H1 (cell line): ENCODE results near the gene VEGFD. TPM values are rescaled to one million over a fixed set of nuclear protein-coding genes. Genes with fewer than 3 reads are reported as not detected.

Experiments
- CTCF ChIA-PET: fragments of 300-600 bp; sonication (Branson Sonifier 250); formaldehyde crosslinking; loops from one replicate; lab custom pipeline; 2021; ENCODE audit not compliant: partially characterized antibody; lab: Charles Lee
- POLR2A ChIA-PET: fragments of 300-600 bp; sonication (Branson Sonifier 250); formaldehyde crosslinking; loops from one replicate; lab custom pipeline; 2021; ENCODE audit warnings: inconsistent platforms; ENCODE audit not compliant: partially characterized antibody; lab: Charles Lee
- DNase-seq, 2 experiments: peaks; one replicate each; pipeline versions ENCODE4 v3.0.0 to v3.0.0-alpha.2; 2010 to 2022; ENCODE audit warnings: low spot score in 2 of 2, low read depth in 1 of 2, mixed read lengths in 1 of 2
- FAIRE-seq: peaks from 2 replicates; lab custom pipeline; 2011; peaks lifted over from hg19 to GRCh38; lab: Jason Lieb, UNC
- H2AFZ ChIP-seq: 2 replicates; pipeline ENCODE4 v1.8.1; 2012; ENCODE audit warnings: low read length, inconsistent platforms
- H2AK5ac ChIP-seq: 2 replicates; pipeline ENCODE4 v1.6.1; 2013; ENCODE audit warnings: low read depth, low read length
- H2BK120ac ChIP-seq: replicated peaks from 2 replicates; pipeline ENCODE3; 2013; ENCODE audit warnings: low read depth, low read length, inconsistent platforms
- H2BK12ac ChIP-seq: 2 replicates; pipeline ENCODE4 v1.6.1; 2013; ENCODE audit warnings: low read depth, low read length
- H2BK15ac ChIP-seq: 2 replicates; pipeline ENCODE4 v1.6.1; 2013; ENCODE audit warnings: low read length
- H2BK20ac ChIP-seq: 2 replicates; pipeline ENCODE4 v1.6.1; 2013; ENCODE audit warnings: low read length
- H2BK5ac ChIP-seq: 2 replicates; pipeline ENCODE4 v1.6.1; 2013; ENCODE audit warnings: low read depth, low read length
- H3K14ac ChIP-seq: 2 replicates; pipeline ENCODE4 v1.6.1; 2013; ENCODE audit warnings: inconsistent platforms; ENCODE audit not compliant: insufficient read length
- H3K18ac ChIP-seq: 2 replicates; pipeline ENCODE4 v1.6.1; 2013; ENCODE audit warnings: low read length; ENCODE audit errors: extremely low read depth
- H3K23ac ChIP-seq: 2 replicates; pipeline ENCODE4 v1.6.1; 2013; ENCODE audit warnings: inconsistent platforms; ENCODE audit not compliant: insufficient read length
- H3K23me2 ChIP-seq: 2 replicates; pipeline ENCODE4 v1.6.1; 2013; ENCODE audit warnings: low read depth, low read length
- H3K27ac ChIP-seq: 2 replicates; pipeline ENCODE4 v1.6.1; 2011; ENCODE audit warnings: low read depth, low read length, inconsistent platforms
- H3K27me3 ChIP-seq, 4 experiments: replicated peaks in 1 of 4; 1 replicate in 1 of 4; 2 replicates in 3 of 4; pipeline versions ENCODE4 v1.6.1 to v1.8.1; 2011 to 2013; ENCODE audit warnings: low read length in 3 of 4, mild to moderate bottlenecking in 3 of 4, inconsistent platforms in 2 of 4, mixed read lengths in 2 of 4, moderate library complexity in 1 of 4; ENCODE audit not compliant: control insufficient read depth in 3 of 4, insufficient read depth in 3 of 4; ENCODE audit errors: extremely low read depth in 1 of 4
- H3K36me3 ChIP-seq, 4 experiments: 2 replicates each; pipeline versions ENCODE4 v1.6.1 to v1.8.1; 2011 to 2013; ENCODE audit warnings: mild to moderate bottlenecking in 4 of 4, low read length in 3 of 4, moderate library complexity in 2 of 4, control low read depth in 1 of 4, inconsistent platforms in 1 of 4; ENCODE audit not compliant: insufficient read depth in 4 of 4, control insufficient read depth in 2 of 4
- H3K4ac ChIP-seq: replicated peaks from 2 replicates; pipeline ENCODE3; 2013; ENCODE audit warnings: low read length, low read depth, mixed read lengths, inconsistent platforms; ENCODE audit not compliant: insufficient read length
- H3K4me1 ChIP-seq, 4 experiments: replicated peaks in 1 of 4; 1 replicate in 1 of 4; 2 replicates in 3 of 4; pipeline versions ENCODE4 v1.6.1 to v1.8.1; 2011 to 2013; ENCODE audit warnings: low read length in 3 of 4, inconsistent platforms in 2 of 4, mixed read lengths in 1 of 4; ENCODE audit not compliant: insufficient read depth in 4 of 4, control insufficient read depth in 3 of 4
- H3K4me2 ChIP-seq, 2 experiments: 2 replicates each; pipeline versions ENCODE4 v1.6.1 to v1.8.1; 2011 to 2013; ENCODE audit warnings: low read depth in 2 of 2, low read length in 2 of 2, control low read depth in 1 of 2, inconsistent platforms in 1 of 2, mild to moderate bottlenecking in 1 of 2; ENCODE audit not compliant: insufficient read depth in 1 of 2
- H3K4me3 ChIP-seq, 4 experiments: fragments of 200-600, 300-600 bp in 1 of 4; sonication (generic), shearing (Covaris generic), sonication (Bioruptor Twin) in 1 of 4; 2 replicates each; pipeline versions ENCODE4 v1.5.1 to v1.8.1; 2011 to 2016; ENCODE audit warnings: low read length in 4 of 4, low read depth in 3 of 4, control low read depth in 2 of 4, inconsistent platforms in 2 of 4, mild to moderate bottlenecking in 2 of 4, mixed read lengths in 1 of 4, moderate library complexity in 1 of 4; ENCODE audit not compliant: insufficient read depth in 2 of 4; ENCODE audit errors: extremely low read depth in 1 of 4
- H3K56ac ChIP-seq: replicated peaks from 2 replicates; pipeline ENCODE3; 2013; ENCODE audit warnings: low read depth, mild to moderate bottlenecking, mixed read lengths, low read length, inconsistent platforms; ENCODE audit not compliant: insufficient read length
- H3K79me1 ChIP-seq: 2 replicates; pipeline ENCODE4 v1.6.1; 2013; ENCODE audit warnings: low read depth, low read length, control low read depth
- H3K79me2 ChIP-seq, 2 experiments: 2 replicates each; pipeline versions ENCODE4 v1.6.1 to v1.8.1; 2012 to 2013; ENCODE audit warnings: low read length in 2 of 2, mild to moderate bottlenecking in 2 of 2, inconsistent platforms in 1 of 2; ENCODE audit not compliant: insufficient read depth in 2 of 2, control insufficient read depth in 1 of 2
- H3K9ac ChIP-seq, 4 experiments: replicated peaks in 1 of 4; 1 replicate in 1 of 4; 2 replicates in 3 of 4; pipeline versions ENCODE4 v1.6.1 to v1.8.1; 2011 to 2013; ENCODE audit warnings: low read depth in 3 of 4, low read length in 3 of 4, control low read depth in 2 of 4, mild to moderate bottlenecking in 2 of 4, moderate library complexity in 2 of 4, inconsistent platforms in 1 of 4; ENCODE audit errors: extremely low read depth in 1 of 4
- H3K9me3 ChIP-seq, 2 experiments: 2 replicates each; pipeline versions ENCODE4 v1.6.1 to v1.8.1; 2012 to 2013; ENCODE audit warnings: mild to moderate bottlenecking in 2 of 2, moderate library complexity in 2 of 2, control low read depth in 1 of 2, inconsistent platforms in 1 of 2, low read depth in 1 of 2, low read length in 1 of 2, mixed read lengths in 1 of 2; ENCODE audit not compliant: insufficient read depth in 2 of 2
- H4K20me1 ChIP-seq, 2 experiments: replicated peaks in 1 of 2; 2 replicates each; pipeline versions ENCODE3 to v1.8.1; 2011 to 2013; ENCODE audit warnings: inconsistent platforms in 2 of 2, low read length in 2 of 2, mild to moderate bottlenecking in 1 of 2; ENCODE audit not compliant: insufficient read depth in 2 of 2, control insufficient read depth in 1 of 2
- H4K5ac ChIP-seq: 2 replicates; pipeline ENCODE4 v1.6.1; 2013; ENCODE audit warnings: low read length, low read depth, mixed read lengths, inconsistent platforms; ENCODE audit not compliant: insufficient read length
- H4K8ac ChIP-seq: 2 replicates; pipeline ENCODE4 v1.8.0; 2013; ENCODE audit warnings: mild to moderate bottlenecking, moderate library complexity, low read length, inconsistent platforms; ENCODE audit not compliant: insufficient read depth; ENCODE audit errors: extremely low read depth
- H4K91ac ChIP-seq: replicated peaks from 2 replicates; pipeline ENCODE3; 2013; ENCODE audit warnings: low read length, mixed read lengths, inconsistent platforms; ENCODE audit not compliant: insufficient read length
- JUN ChIP-seq: IDR thresholded peaks from 2 replicates; pipeline ENCODE4 v1.6.1; 2011; ENCODE audit warnings: low read depth, mild to moderate bottlenecking, improper control_type of control experiment, low read length
- NRF1 ChIP-seq: IDR thresholded peaks from 2 replicates; pipeline ENCODE4 v1.6.1; 2011; ENCODE audit warnings: mild to moderate bottlenecking, low read depth, low read length, improper control_type of control experiment
- RBBP5 ChIP-seq: IDR thresholded peaks from 2 replicates; pipeline ENCODE4 v1.7.1; 2012; ENCODE audit warnings: low read depth, mild to moderate bottlenecking, inconsistent platforms, low read length, moderate library complexity, borderline replicate concordance
- SIN3A ChIP-seq, 2 experiments: IDR thresholded peaks in 1 of 2; conservative IDR thresholded peaks in 1 of 2; 2 replicates each; pipeline ENCODE4 v1.6.1; 2011 to 2012; ENCODE audit warnings: low read length in 2 of 2, improper control_type of control experiment in 1 of 2, low read depth in 1 of 2, mild to moderate bottlenecking in 1 of 2
- TEAD4 ChIP-seq: IDR thresholded peaks from 2 replicates; pipeline ENCODE4 v1.6.1; 2012; ENCODE audit warnings: low read depth, low read length, inconsistent platforms, mixed read lengths
- WGBS, 2 experiments: shearing (Covaris generic) in 1 of 2; methylation state at CpG; one replicate each; pipeline versions ENCODE4 v1.1.6 to v1.1.7; 2013 to 2015; ENCODE audit warnings: low lambda C conversion rate in 2 of 2, mixed read lengths in 2 of 2, inconsistent platforms in 1 of 2, low coverage in 1 of 2, missing lambda C conversion rate in 1 of 2; ENCODE audit not compliant: insufficient replicate concordance in 2 of 2, insufficient coverage in 1 of 2, insufficient read length in 1 of 2; ENCODE audit errors: extremely low coverage in 1 of 2, missing lambda C conversion rate in 1 of 2; 5-methylcytosine and 5-hydroxymethylcytosine counted together
- polyA plus RNA-seq, 7 experiments: library from polyadenylated mRNA; depleted of rRNA in 3 of 7; stranded (reverse) in 5 of 7; unstranded in 2 of 7; fragments of >200 nt in 5 of 7; fragments of 200-250 nt in 2 of 7; gene quantifications; 1 replicate in 5 of 7; 2 replicates in 1 of 7; 4 replicates in 1 of 7; pipeline versions ENCODE4 v1.2.1 to v1.2.3, GENCODE V29; 2011 to 2013; ENCODE audit warnings: missing spikeins in 2 of 7, mixed read lengths in 2 of 7
- total RNA-seq: library from RNA; stranded (reverse); fragmentation: NEBNext Ultra II Directional; extraction: Animal tissue kit (Norgen Biotek cat#: 25700); gene quantifications from 2 replicates; pipeline ENCODE4 v1.2.1, GENCODE V29; 2021
- TF ChIP-seq, protein P1 (sequence below): IDR thresholded peaks from 2 replicates; pipeline ENCODE4 v1.6.1; 2012; ENCODE audit warnings: low read length, inconsistent platforms

Gene VEGFD
- total and polyA plus RNA-seq, 2 of the 8 experiments (the other 6 are each of a cell fraction or from before 2014, with no cell fraction given): 0.06 TPM; not detected in 1

DNA sequence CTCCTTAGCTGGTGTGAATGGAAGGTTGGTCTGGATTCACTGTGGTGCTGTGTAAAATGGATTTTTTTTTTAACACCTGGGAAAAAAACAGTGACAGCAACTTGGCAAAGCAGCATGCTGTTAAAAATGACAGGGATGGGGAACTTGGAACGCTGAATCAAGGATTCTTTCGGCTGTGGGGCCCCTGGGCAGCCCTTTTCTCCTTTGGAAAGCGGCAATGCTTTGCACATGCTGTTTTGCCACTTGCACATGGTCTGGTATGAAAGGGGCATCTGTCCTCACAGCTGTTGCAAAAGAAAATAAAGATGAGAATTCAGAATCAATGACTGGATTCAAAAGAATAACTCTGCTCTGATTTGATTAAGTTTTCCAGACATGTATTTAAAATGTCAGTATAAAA lies 38.2 kb downstream of the VEGFD start:
- no peak overlapping the region for H2AK5ac ChIP-seq
- H2BK5ac ChIP-seq: no peak overlapping the region
- H2BK15ac ChIP-seq: no peak overlapping the region
- H4K8ac ChIP-seq: no peak overlapping the region
- no peak overlapping the region for H2AFZ ChIP-seq
- CTCF ChIA-PET: interaction anchor here (1.0 to 6.7 kb wide), 3 partner anchors 14 to 151 kb away, joined by 3 to 106 read pairs (median 4); no protein-coding TSS in a partner anchor
- 78% methylated on average over 2 of the region's 3 CpGs; no CpG with 5 or more reads in 1 of the 2 experiments for WGBS, 2 experiments
- H3K9me3 ChIP-seq: no peaks in the 10 kb centered on the region
- POLR2A ChIA-PET: no interaction called here
- no peak overlapping the region for H3K27ac ChIP-seq
- H3K4me2 ChIP-seq: no peak overlapping the region
- no peaks in the 10 kb centered on the region for H3K36me3 ChIP-seq
- no peaks in the 10 kb centered on the region for H3K79me2 ChIP-seq
- no peak overlapping the region for H2BK20ac ChIP-seq
- H3K14ac ChIP-seq: no peak overlapping the region
- no peak overlapping the region for H3K23ac ChIP-seq
- no peaks in the 10 kb centered on the region for H4K20me1 ChIP-seq
- no peaks in the 10 kb centered on the region for H3K79me1 ChIP-seq
- no peak overlapping the region for H3K56ac ChIP-seq
- H3K9ac ChIP-seq: no peak overlapping the region
- H3K4me1 ChIP-seq: no peaks in the 10 kb centered on the region
- H3K4ac ChIP-seq: no peak overlapping the region
- H3K4me3 ChIP-seq: no peak overlapping the region
- H3K18ac ChIP-seq: no peak overlapping the region
- no peak overlapping the region for H4K91ac ChIP-seq
- no peaks in the 10 kb centered on the region for H3K27me3 ChIP-seq
- no peak overlapping the region for H2BK12ac ChIP-seq
- FAIRE-seq (no peak), DNase-seq (no peak)
- H3K23me2 ChIP-seq: no peaks in the 10 kb centered on the region
- H4K5ac ChIP-seq: no peak overlapping the region
- H2BK120ac ChIP-seq: no peak overlapping the region
- TF ChIP-seq RBBP5: no peak
- no peak for TF ChIP-seq NRF1
- no peak for TF ChIP-seq SIN3A (conservative IDR thresholded peaks at IDR 0.05 in 1 of 2, IDR thresholded peaks at IDR 0.05 in 1 of 2; ENCODE audit: low read depth in 1 of 2, low read length in 2 of 2)
- TF ChIP-seq, protein P1, sequence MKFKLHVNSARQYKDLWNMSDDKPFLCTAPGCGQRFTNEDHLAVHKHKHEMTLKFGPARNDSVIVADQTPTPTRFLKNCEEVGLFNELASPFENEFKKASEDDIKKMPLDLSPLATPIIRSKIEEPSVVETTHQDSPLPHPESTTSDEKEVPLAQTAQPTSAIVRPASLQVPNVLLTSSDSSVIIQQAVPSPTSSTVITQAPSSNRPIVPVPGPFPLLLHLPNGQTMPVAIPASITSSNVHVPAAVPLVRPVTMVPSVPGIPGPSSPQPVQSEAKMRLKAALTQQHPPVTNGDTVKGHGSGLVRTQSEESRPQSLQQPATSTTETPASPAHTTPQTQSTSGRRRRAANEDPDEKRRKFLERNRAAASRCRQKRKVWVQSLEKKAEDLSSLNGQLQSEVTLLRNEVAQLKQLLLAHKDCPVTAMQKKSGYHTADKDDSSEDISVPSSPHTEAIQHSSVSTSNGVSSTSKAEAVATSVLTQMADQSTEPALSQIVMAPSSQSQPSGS: no peak
- no peak for TF ChIP-seq TEAD4
- TF ChIP-seq JUN: no peak
